ENCODE data around the gene MSRB1.

MSRB1 gene

GRCh38 chr16:1942810-1943726, at the start of gene MSRB1:
Gene MSRB1, minus strand, starts transcription at chr16:1943199. Its CDS starts 43 bp downstream, at chr16:1943156.
- Mint-ChIP-seq H3K4me3 (peak within 1 kb of the TSS; percentile 84), H3K27ac (peak within 1 kb of the TSS; percentile 80), H3K36me3 (ENCODE audit: low read depth) (peaks cover 5% of the 10 kb centered on the region), H3K4me1 (ENCODE audit: low read depth) (peaks cover 17% of the 10 kb centered on the region), H3K27me3 (ENCODE audit: low read depth) (no peaks in the 10 kb centered on the region), H3K9me3 (no peaks in the 10 kb centered on the region)

DNA sequence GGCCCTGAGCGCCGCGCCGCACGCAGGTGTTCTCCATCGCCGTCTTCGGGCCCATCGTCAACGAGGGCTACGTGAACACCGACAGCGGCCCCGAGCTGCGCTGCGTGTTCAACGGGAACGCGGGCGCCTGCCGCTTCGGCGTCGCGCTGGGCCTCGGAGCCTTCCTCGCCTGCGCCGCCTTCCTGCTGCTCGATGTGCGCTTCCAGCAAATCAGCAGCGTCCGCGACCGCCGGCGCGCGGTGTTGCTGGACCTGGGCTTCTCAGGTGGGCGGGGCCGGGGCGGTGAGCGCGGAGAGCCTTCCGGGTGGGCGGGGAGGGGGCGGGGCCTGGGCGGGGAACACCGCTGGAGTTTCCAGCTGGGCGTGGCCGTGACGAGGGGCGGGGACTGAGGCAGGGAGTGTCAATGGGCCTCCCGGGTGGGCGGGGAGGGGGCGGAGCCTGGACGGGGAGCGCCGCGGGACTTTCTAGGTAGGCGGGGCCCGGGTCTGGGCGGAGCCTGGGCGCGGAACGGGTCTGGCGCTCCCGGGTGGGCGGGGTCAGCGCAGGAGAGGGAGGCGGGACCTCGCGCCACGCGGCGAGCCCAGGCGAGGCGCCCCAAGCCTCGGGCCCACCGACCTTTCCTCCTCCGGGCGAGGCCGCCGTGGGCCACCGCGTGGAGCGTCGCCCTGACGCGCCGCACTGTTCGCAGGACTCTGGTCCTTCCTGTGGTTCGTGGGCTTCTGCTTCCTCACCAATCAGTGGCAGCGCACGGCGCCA, 49.1 kb upstream of the MSRB1 start:
- H3K27ac Mint-ChIP-seq: peak overlapping the region; percentile 87
- H3K4me1 Mint-ChIP-seq (ENCODE audit: low read depth): peaks cover 21% of the 10 kb centered on the region
- H3K4me3 Mint-ChIP-seq: peak overlapping the region; percentile 37
- H3K9me3 Mint-ChIP-seq: no peaks in the 10 kb centered on the region
- H3K27me3 Mint-ChIP-seq (ENCODE audit: low read depth): peaks cover 8% of the 10 kb centered on the region
- H3K36me3 Mint-ChIP-seq (ENCODE audit: low read depth): peaks cover 12% of the 10 kb centered on the region

- peaks cover 12% of the 10 kb centered on the region for H3K36me3 Mint-ChIP-seq (ENCODE audit: low read depth)
- no peaks in the 10 kb centered on the region for H3K9me3 Mint-ChIP-seq
- peak overlapping the region; percentile 75 for H3K4me3 Mint-ChIP-seq
- H3K27me3 Mint-ChIP-seq (ENCODE audit: low read depth): peaks cover 8% of the 10 kb centered on the region
- H3K27ac Mint-ChIP-seq: peak overlapping the region; percentile 87
- H3K4me1 Mint-ChIP-seq (ENCODE audit: low read depth): peaks cover 23% of the 10 kb centered on the region
Measured at GRCh38 chr16:1991588-1991947, 48.6 kb upstream of the MSRB1 start.

- peak overlapping the region; percentile 75 for H3K4me3 Mint-ChIP-seq
- peak overlapping the region; percentile 87 for H3K27ac Mint-ChIP-seq
- peaks cover 16% of the 10 kb centered on the region for H3K36me3 Mint-ChIP-seq (ENCODE audit: low read depth)
- peaks cover 8% of the 10 kb centered on the region for H3K27me3 Mint-ChIP-seq (ENCODE audit: low read depth)
- peaks cover 21% of the 10 kb centered on the region for H3K4me1 Mint-ChIP-seq (ENCODE audit: low read depth)
- no peaks in the 10 kb centered on the region for H3K9me3 Mint-ChIP-seq
Measured at GRCh38 chr16:1991135-1991551, 48.1 kb upstream of the MSRB1 start.

DNA sequence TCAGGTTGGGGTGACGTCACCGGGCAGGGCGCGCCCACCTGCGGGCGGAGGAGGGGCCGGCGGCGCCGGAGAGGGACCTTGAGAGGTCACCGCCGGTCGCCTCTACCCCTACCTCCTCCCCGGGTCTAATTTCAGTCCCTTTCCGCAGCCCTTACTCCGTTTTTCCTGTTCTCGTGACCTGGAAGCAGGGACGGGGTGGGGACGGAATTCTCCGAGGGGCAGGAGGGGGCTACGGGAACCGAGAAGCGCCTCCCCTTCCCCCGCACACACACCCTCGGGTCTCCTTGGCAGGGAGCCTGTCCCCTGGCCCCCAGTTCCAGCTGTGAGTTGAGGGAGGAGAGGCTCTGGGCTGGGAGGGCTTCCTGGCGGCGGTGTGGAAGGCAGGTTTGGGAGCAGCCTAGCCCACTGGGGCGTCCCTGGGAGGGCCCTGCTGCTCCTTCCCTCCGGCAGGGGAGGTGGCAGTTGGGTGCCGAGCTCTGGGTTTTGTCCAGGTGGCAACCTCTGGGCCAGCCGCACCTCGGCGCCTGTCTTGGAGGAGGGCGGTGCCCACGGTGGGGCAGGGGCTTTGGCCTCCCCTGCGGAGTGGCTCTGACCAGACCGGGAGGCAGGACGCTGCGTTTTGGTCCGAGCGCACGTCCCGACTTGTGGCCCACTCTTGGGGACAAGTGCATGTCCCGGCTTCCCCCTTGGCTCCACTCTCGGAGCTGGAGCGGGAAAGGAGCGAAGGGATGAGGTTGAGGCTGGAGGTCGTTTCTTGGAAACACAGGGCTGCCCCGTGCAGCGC, 47.5 kb upstream of the MSRB1 start:
- Mint-ChIP-seq H3K4me3 (peak overlapping the region; percentile 75), H3K27ac (peak overlapping the region; percentile 87), H3K9me3 (no peaks in the 10 kb centered on the region), H3K4me1 (ENCODE audit: low read depth) (peaks cover 22% of the 10 kb centered on the region), H3K27me3 (ENCODE audit: low read depth) (peaks cover 8% of the 10 kb centered on the region), H3K36me3 (ENCODE audit: low read depth) (peaks cover 16% of the 10 kb centered on the region)

GRCh38 chr16:1990101-1990350, 47.0 kb upstream of the MSRB1 start:
- no peak overlapping the region for H3K27ac Mint-ChIP-seq
- H3K36me3 Mint-ChIP-seq (ENCODE audit: low read depth): peaks cover 12% of the 10 kb centered on the region
- no peaks in the 10 kb centered on the region for H3K9me3 Mint-ChIP-seq
- H3K27me3 Mint-ChIP-seq (ENCODE audit: low read depth): peaks cover 8% of the 10 kb centered on the region
- H3K4me1 Mint-ChIP-seq (ENCODE audit: low read depth): peaks cover 25% of the 10 kb centered on the region
- H3K4me3 Mint-ChIP-seq: peak overlapping the region; percentile 75

- Mint-ChIP-seq H3K4me3 (peak within 1 kb of the TSS; percentile 80), H3K9me3 (no peaks in the 10 kb centered on the region), H3K27ac (peak within 1 kb of the TSS; percentile 87), H3K36me3 (ENCODE audit: low read depth) (peaks cover 12% of the 10 kb centered on the region), H3K27me3 (ENCODE audit: low read depth) (peaks cover 8% of the 10 kb centered on the region), H3K4me1 (ENCODE audit: low read depth) (peaks cover 29% of the 10 kb centered on the region)
Measured at GRCh38 chr16:1989209-1990100, 46.5 kb upstream of the MSRB1 start, which contains the start of gene SYNGR3. Gene SYNGR3, plus strand, starts transcription at chr16:1989970. Its CDS starts 133 bp downstream, at chr16:1990103.

GRCh38 chr16:1987198-1987597, 44.2 kb upstream of the MSRB1 start:
- H3K4me3 Mint-ChIP-seq: no peak overlapping the region
- no peak overlapping the region for H3K27ac Mint-ChIP-seq
- H3K36me3 Mint-ChIP-seq (ENCODE audit: low read depth): peaks cover 10% of the 10 kb centered on the region
- H3K4me1 Mint-ChIP-seq (ENCODE audit: low read depth): peaks cover 28% of the 10 kb centered on the region
- peaks cover 19% of the 10 kb centered on the region for H3K27me3 Mint-ChIP-seq (ENCODE audit: low read depth)
- H3K9me3 Mint-ChIP-seq: no peaks in the 10 kb centered on the region

DNA sequence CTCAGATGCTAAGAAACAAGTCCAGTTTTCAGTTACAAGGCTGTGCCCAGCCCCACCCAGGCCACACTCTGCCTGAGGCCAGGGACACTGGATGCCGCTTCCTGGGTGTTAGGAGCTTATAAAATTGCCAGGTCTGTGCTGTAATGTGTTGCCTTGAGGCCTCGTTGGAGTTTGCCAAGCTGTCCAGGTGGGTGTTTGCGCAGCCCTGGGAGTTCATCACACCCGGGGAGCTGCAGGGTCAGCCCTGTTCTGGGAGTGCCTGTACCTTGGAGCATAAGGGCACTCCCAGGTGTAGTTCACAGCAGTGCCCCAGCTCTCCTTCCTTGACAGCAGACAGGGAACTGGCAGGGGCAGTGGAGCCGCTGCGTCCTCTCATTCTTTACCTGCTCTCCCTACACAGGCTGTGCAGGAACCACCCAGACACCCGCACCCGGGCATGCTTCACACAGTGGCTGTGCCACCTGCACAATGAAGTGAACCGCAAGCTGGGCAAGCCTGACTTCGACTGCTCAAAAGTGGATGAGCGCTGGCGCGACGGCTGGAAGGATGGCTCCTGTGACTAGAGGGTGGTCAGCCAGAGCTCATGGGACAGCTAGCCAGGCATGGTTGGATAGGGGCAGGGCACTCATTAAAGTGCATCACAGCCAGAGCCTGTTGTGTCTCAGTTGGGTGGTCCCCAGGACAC, 42.6 kb upstream of the MSRB1 start:
- no peaks in the 10 kb centered on the region for H3K9me3 Mint-ChIP-seq
- peak overlapping the region; percentile 68 for H3K4me3 Mint-ChIP-seq
- H3K27ac Mint-ChIP-seq: no peak overlapping the region
- peaks cover 21% of the 10 kb centered on the region for H3K4me1 Mint-ChIP-seq (ENCODE audit: low read depth)
- peaks cover 35% of the 10 kb centered on the region for H3K27me3 Mint-ChIP-seq (ENCODE audit: low read depth)
- H3K36me3 Mint-ChIP-seq (ENCODE audit: low read depth): peaks cover 10% of the 10 kb centered on the region

DNA sequence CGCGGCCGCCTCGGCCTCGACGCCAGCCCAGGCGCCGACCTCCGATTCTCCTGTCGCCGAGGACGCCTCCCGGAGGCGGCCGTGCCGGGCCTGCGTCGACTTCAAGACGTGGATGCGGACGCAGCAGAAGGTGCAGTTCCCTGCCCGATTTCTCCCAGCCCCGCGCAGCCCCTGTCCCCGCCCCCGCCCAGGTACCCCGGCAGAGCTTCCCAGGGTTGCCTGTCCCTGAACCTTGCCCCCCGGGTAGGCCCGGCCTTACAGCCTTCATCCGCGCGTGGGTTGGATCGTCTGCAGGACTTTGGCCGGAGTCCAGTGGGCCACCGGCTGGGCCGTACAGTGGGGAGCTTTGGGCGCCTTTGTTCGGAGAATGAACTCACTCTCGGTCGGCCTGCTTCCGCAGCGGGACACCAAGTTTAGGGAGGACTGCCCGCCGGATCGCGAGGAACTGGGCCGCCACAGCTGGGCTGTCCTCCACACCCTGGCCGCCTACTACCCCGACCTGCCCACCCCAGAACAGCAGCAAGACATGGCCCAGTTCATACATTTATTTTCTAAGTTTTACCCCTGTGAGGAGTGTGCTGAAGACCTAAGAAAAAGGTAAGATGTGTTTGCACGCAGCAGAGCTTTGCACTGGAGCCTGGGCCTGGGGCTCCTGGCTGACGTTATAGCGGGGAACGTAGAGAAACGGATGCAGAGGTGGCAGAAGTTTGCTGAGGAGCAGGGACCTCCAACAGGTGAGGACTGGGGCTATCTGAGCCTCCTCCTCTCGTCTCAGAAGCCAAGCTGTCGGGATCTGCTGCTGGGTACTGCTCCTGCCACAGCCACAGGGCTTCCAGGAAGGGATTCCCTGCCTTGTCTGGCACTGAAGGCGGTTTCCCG, 41.6 kb upstream of the MSRB1 start:
- Mint-ChIP-seq H3K27ac (no peak overlapping the region), H3K4me3 (peak overlapping the region; percentile 68), H3K4me1 (ENCODE audit: low read depth) (peaks cover 21% of the 10 kb centered on the region), H3K36me3 (ENCODE audit: low read depth) (peaks cover 10% of the 10 kb centered on the region), H3K9me3 (no peaks in the 10 kb centered on the region), H3K27me3 (ENCODE audit: low read depth) (peaks cover 39% of the 10 kb centered on the region)

- Mint-ChIP-seq H3K9me3 (no peaks in the 10 kb centered on the region), H3K27ac (peak within 1 kb of the TSS; percentile 0), H3K4me1 (ENCODE audit: low read depth) (peaks cover 19% of the 10 kb centered on the region), H3K4me3 (peak within 1 kb of the TSS; percentile 80), H3K36me3 (ENCODE audit: low read depth) (peaks cover 8% of the 10 kb centered on the region), H3K27me3 (ENCODE audit: low read depth) (peaks cover 35% of the 10 kb centered on the region)
Measured at GRCh38 chr16:1983544-1984346, 40.7 kb upstream of the MSRB1 start, which contains the start of gene GFER. Gene GFER, plus strand, starts transcription at chr16:1984193. Its CDS starts 26 bp downstream, at chr16:1984219.
